ENCODE measurements around the gene PLXNA4. TPM values are rescaled to one million over a fixed set of nuclear protein-coding genes. Genes with fewer than 3 reads are reported as not detected.

The PLXNA4 gene
- total RNA-seq, 1 experiment from 2014 or later = 0.81 TPM

DNA sequence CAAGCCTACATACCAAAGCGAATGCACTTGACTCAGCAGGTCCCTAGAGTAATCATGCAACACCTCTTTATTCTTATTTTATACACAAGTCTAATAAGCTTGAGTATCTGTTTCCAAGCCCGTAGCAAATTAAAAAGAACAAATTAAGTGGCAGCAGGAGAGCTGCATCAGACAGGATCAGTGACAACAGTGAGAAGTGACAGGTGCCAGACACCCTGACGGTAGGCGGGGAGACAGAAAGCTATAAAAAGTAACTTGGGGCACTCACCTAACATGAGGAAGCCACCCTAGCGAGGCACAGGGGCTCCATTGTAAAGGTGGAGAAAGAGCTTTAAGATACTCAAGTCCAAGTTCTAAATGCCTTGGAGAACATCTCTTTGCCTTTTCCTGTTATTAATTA, 174.2 kb downstream of the PLXNA4 start (continued):
- TF ChIP-seq, protein P1, sequence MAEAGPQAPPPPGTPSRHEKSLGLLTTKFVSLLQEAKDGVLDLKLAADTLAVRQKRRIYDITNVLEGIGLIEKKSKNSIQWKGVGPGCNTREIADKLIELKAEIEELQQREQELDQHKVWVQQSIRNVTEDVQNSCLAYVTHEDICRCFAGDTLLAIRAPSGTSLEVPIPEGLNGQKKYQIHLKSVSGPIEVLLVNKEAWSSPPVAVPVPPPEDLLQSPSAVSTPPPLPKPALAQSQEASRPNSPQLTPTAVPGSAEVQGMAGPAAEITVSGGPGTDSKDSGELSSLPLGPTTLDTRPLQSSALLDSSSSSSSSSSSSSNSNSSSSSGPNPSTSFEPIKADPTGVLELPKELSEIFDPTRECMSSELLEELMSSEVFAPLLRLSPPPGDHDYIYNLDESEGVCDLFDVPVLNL (CRISPR knock-in tag; IDR thresholded peaks at IDR 0.05; ENCODE audit: borderline replicate concordance, low read depth) = no peak

DNA sequence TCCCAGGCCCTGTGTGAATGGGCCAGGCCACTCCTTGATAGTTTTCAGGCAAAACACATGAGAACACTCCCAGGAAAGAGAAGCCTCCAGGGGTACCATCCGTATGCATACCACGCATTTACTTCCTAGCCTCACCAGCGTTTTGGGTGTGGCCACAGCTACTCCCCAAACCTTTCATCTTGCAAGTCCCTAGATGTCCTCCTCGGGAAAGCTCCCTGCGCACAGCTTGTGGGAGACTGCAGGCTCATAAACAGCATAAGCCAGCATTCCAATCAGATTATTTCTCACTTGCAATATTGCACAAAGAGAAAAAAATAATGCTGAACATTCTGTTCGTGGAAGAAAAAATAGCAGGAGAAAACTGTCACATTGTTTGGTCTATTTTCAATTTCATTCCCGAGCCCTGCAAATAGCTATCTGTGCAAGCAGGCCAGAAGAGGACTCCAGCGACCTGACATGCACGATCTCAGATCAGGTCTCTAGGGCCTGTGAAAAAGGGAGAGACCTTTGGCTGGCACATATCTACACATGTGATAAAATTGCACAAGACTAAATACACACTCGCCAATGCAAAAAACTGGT, 175.6 kb downstream of the PLXNA4 start:
- POLR2A ChIA-PET = no interaction called here

More for the DNA sequence above, 175.6 kb downstream of the PLXNA4 start:
- no peak overlapping the region for H3K4me3 Mint-ChIP-seq
- DNase-seq (ENCODE audit: low spot score) = no peak
- no peak overlapping the region for H3K27ac Mint-ChIP-seq
- TF ChIP-seq FOXK1 (CRISPR knock-in tag; IDR thresholded peaks at IDR 0.05) (no peak), NR1H2 (CRISPR knock-in tag; IDR thresholded peaks at IDR 0.05) (no peak), ZNF121 (CRISPR knock-in tag; IDR thresholded peaks at IDR 0.05) (no peak), FOXP1 (CRISPR knock-in tag; IDR thresholded peaks at IDR 0.05; ENCODE audit: borderline replicate concordance) (no peak), KAT7 (CRISPR knock-in tag; IDR thresholded peaks at IDR 0.05; ENCODE audit: borderline replicate concordance) (no peak), PRDM15 (CRISPR knock-in tag; IDR thresholded peaks at IDR 0.05) (no peak), SMAD4 (CRISPR knock-in tag; IDR thresholded peaks at IDR 0.05) (no peak), PRRX2 (CRISPR knock-in tag; IDR thresholded peaks at IDR 0.05) (no peak), SMAD3 (CRISPR knock-in tag; IDR thresholded peaks at IDR 0.05; ENCODE audit: borderline replicate concordance) (no peak), EMX1 (CRISPR knock-in tag; IDR thresholded peaks at IDR 0.05) (no peak), ZNF423 (CRISPR knock-in tag; IDR thresholded peaks at IDR 0.05) (no peak), ZNF317 (CRISPR knock-in tag; IDR thresholded peaks at IDR 0.05; ENCODE audit: borderline replicate concordance, low read depth) (no peak), ZNF219 (CRISPR knock-in tag; IDR thresholded peaks at IDR 0.05; ENCODE audit: borderline replicate concordance) (no peak), TEAD1 (CRISPR knock-in tag; IDR thresholded peaks at IDR 0.05) (no peak), ATF1 (CRISPR knock-in tag; IDR thresholded peaks at IDR 0.05) (no peak)
- TF ChIP-seq, protein P2, sequence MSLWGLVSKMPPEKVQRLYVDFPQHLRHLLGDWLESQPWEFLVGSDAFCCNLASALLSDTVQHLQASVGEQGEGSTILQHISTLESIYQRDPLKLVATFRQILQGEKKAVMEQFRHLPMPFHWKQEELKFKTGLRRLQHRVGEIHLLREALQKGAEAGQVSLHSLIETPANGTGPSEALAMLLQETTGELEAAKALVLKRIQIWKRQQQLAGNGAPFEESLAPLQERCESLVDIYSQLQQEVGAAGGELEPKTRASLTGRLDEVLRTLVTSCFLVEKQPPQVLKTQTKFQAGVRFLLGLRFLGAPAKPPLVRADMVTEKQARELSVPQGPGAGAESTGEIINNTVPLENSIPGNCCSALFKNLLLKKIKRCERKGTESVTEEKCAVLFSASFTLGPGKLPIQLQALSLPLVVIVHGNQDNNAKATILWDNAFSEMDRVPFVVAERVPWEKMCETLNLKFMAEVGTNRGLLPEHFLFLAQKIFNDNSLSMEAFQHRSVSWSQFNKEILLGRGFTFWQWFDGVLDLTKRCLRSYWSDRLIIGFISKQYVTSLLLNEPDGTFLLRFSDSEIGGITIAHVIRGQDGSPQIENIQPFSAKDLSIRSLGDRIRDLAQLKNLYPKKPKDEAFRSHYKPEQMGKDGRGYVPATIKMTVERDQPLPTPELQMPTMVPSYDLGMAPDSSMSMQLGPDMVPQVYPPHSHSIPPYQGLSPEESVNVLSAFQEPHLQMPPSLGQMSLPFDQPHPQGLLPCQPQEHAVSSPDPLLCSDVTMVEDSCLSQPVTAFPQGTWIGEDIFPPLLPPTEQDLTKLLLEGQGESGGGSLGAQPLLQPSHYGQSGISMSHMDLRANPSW (CRISPR knock-in tag; conservative IDR thresholded peaks at IDR 0.05; ENCODE audit: low read depth) = no peak
- TF ChIP-seq, protein P3, sequence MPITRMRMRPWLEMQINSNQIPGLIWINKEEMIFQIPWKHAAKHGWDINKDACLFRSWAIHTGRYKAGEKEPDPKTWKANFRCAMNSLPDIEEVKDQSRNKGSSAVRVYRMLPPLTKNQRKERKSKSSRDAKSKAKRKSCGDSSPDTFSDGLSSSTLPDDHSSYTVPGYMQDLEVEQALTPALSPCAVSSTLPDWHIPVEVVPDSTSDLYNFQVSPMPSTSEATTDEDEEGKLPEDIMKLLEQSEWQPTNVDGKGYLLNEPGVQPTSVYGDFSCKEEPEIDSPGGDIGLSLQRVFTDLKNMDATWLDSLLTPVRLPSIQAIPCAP (CRISPR knock-in tag; IDR thresholded peaks at IDR 0.05) = no peak
- TF ChIP-seq, protein P1 (CRISPR knock-in tag; IDR thresholded peaks at IDR 0.05; ENCODE audit: borderline replicate concordance, low read depth) = no peak
- TF ChIP-seq, protein P4, sequence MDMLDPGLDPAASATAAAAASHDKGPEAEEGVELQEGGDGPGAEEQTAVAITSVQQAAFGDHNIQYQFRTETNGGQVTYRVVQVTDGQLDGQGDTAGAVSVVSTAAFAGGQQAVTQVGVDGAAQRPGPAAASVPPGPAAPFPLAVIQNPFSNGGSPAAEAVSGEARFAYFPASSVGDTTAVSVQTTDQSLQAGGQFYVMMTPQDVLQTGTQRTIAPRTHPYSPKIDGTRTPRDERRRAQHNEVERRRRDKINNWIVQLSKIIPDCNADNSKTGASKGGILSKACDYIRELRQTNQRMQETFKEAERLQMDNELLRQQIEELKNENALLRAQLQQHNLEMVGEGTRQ (CRISPR knock-in tag; IDR thresholded peaks at IDR 0.05) = no peak
- H3K4me1 Mint-ChIP-seq = peaks cover 36% of the 10 kb centered on the region
- CTCF ChIA-PET = interaction anchor here (0.6 to 1.7 kb wide), 3 partner anchors 82 to 179 kb away, joined by 3 to 5 read pairs (median 5); no protein-coding TSS in a partner anchor
- ATAC-seq = no peak
- no peaks in the 10 kb centered on the region for H3K36me3 Mint-ChIP-seq
- no peaks in the 10 kb centered on the region for H3K27me3 Mint-ChIP-seq (ENCODE audit: low read depth)
- H3K9me3 Mint-ChIP-seq = no peaks in the 10 kb centered on the region

Measured in WTC11 (cell line).